ENCODE results near the gene NXPH1. TPM values are rescaled to one million over a fixed set of nuclear protein-coding genes. Genes with fewer than 3 reads are reported as not detected.

NXPH1 gene
- total and polyA plus RNA-seq, 3 donors from 2014 or later, result 0.24 to 0.94 (median 0.37) TPM

GRCh38 chr7:8590225-8590624, 156.8 kb downstream of the NXPH1 start:
- Histone ChIP-seq H3K4me1 (no peaks in the 10 kb centered on the region), H3K36me3 (ENCODE audit: low read depth, missing control alignments) (no peaks in the 10 kb centered on the region), H3K27me3 (no peaks in the 10 kb centered on the region), H3K27ac (no peak overlapping the region), H3K4me3 (no peak overlapping the region), H3K9me3 (no peaks in the 10 kb centered on the region)
- no peak for DNase-seq
- 85 to 90% methylated on average over 4 of the region's 4 CpGs for WGBS, 2 donors
- TF ChIP-seq CTCF (IDR thresholded peaks at IDR 0.05) (no peak), POLR2A (IDR thresholded peaks at IDR 0.05) (no peak)
- intact Hi-C loops (cut with DNase I; ENCODE audit: low total_unique reads), result no loop called here

- no peak overlapping the region for H3K27ac ChIP-seq
- TF ChIP-seq POLR2A (IDR thresholded peaks at IDR 0.05) (no peak), CTCF (IDR thresholded peaks at IDR 0.05) (no peak)
- no peaks in the 10 kb centered on the region for H3K27me3 ChIP-seq
- H3K36me3 ChIP-seq (ENCODE audit: low read depth, missing control alignments), result no peaks in the 10 kb centered on the region
- intact Hi-C loops (cut with DNase I; ENCODE audit: low total_unique reads), result no loop called here
- 62 to 74% methylated on average over 3 of the region's 3 CpGs for WGBS, 2 donors
- no peaks in the 10 kb centered on the region for H3K9me3 ChIP-seq
- no peak for DNase-seq
- no peak overlapping the region for H3K4me3 ChIP-seq
- no peaks in the 10 kb centered on the region for H3K4me1 ChIP-seq
Observed at GRCh38 chr7:8590791-8591190, 157.4 kb downstream of the NXPH1 start.

- TF ChIP-seq POLR2A (IDR thresholded peaks at IDR 0.05), result no peak
- no peak for TF ChIP-seq CTCF (IDR thresholded peaks at IDR 0.05)
- Histone ChIP-seq H3K4me1 (no peaks in the 10 kb centered on the region), H3K27me3 (no peaks in the 10 kb centered on the region), H3K27ac (no peak overlapping the region), H3K36me3 (ENCODE audit: low read depth, missing control alignments) (no peaks in the 10 kb centered on the region), H3K9me3 (no peaks in the 10 kb centered on the region), H3K4me3 (no peak overlapping the region)
- intact Hi-C loops (cut with DNase I; ENCODE audit: low total_unique reads), result no loop called here
- no peak for DNase-seq
Observed at GRCh38 chr7:8591289-8591688, 157.9 kb downstream of the NXPH1 start.

- Histone ChIP-seq H3K9me3 (no peaks in the 10 kb centered on the region), H3K27me3 (no peaks in the 10 kb centered on the region), H3K4me3 (no peak overlapping the region), H3K4me1 (no peaks in the 10 kb centered on the region), H3K27ac (no peak overlapping the region), H3K36me3 (ENCODE audit: low read depth, missing control alignments) (no peaks in the 10 kb centered on the region)
- DNase-seq, result no peak
- intact Hi-C loops (cut with DNase I; ENCODE audit: low total_unique reads), result no loop called here
- no peak for TF ChIP-seq CTCF (IDR thresholded peaks at IDR 0.05)
- no peak for TF ChIP-seq POLR2A (IDR thresholded peaks at IDR 0.05)
- WGBS, 2 donors, result 90 to 93% methylated on average over 2 of the region's 2 CpGs
Observed at GRCh38 chr7:8592167-8592566, 158.8 kb downstream of the NXPH1 start.

GRCh38 chr7:8594115-8594514, 160.7 kb downstream of the NXPH1 start:
- WGBS, 2 donors, result 48 to 51% methylated on average over 5 of the region's 5 CpGs

More at GRCh38 chr7:8594115-8594514, 160.7 kb downstream of the NXPH1 start:
- Histone ChIP-seq H3K4me1 (no peaks in the 10 kb centered on the region), H3K27me3 (no peaks in the 10 kb centered on the region), H3K27ac (no peak overlapping the region), H3K4me3 (no peak overlapping the region), H3K36me3 (ENCODE audit: low read depth, missing control alignments) (no peaks in the 10 kb centered on the region), H3K9me3 (no peaks in the 10 kb centered on the region)
- no peak for DNase-seq
- intact Hi-C loops (cut with DNase I; ENCODE audit: low total_unique reads), result no loop called here
- TF ChIP-seq POLR2A (IDR thresholded peaks at IDR 0.05), result no peak
- no peak for TF ChIP-seq CTCF (IDR thresholded peaks at IDR 0.05)

Measured in testis (tissue), 3 donors.